Astrocyte (in vitro differentiated cells and primary cell): ENCODE results near the gene TMCO1. TPM values are rescaled to one million over a fixed set of nuclear protein-coding genes. Genes with fewer than 3 reads are reported as not detected.
A peak's percentile ranks its signal among the peaks of the same experiment; 100 is the strongest.

Source experiments
- DNase-seq: peaks from one replicate; pipeline ENCODE4 v3.0.0-alpha.2; 2010; ENCODE audit warnings: low read depth
- FAIRE-seq: peaks from 2 replicates; lab custom pipeline; 2011; peaks lifted over from hg19 to GRCh38; lab: Jason Lieb, UNC
- H2AFZ ChIP-seq: 2 replicates; pipeline ENCODE4 v1.6.0; 2012; ENCODE audit warnings: low read depth, low read length, inconsistent platforms
- H3K27ac ChIP-seq: 2 replicates; pipeline ENCODE4 v1.5.1; 2011; ENCODE audit warnings: low read depth, low read length, inconsistent platforms
- H3K27me3 ChIP-seq: 2 replicates; pipeline ENCODE4 v1.6.0; 2011; ENCODE audit warnings: low read length, inconsistent platforms; ENCODE audit not compliant: insufficient read depth
- H3K36me3 ChIP-seq: 2 replicates; pipeline ENCODE4 v1.5.1; 2011; ENCODE audit warnings: low read length, inconsistent platforms; ENCODE audit not compliant: insufficient read depth
- H3K4me1 ChIP-seq: 2 replicates; pipeline ENCODE4 v1.5.1; 2011; ENCODE audit warnings: low read length, inconsistent platforms; ENCODE audit not compliant: insufficient read depth
- H3K4me2 ChIP-seq: 2 replicates; pipeline ENCODE4 v1.6.0; 2012; ENCODE audit warnings: low read length, inconsistent platforms
- H3K4me3 ChIP-seq: 2 replicates; pipeline ENCODE4 v1.5.1; 2011; ENCODE audit warnings: low read depth, mild to moderate bottlenecking, low read length, inconsistent platforms; ENCODE audit not compliant: insufficient read depth
- H3K79me2 ChIP-seq: 2 replicates; pipeline ENCODE4 v1.6.0; 2012; ENCODE audit warnings: mild to moderate bottlenecking, low read length, inconsistent platforms; ENCODE audit not compliant: insufficient read depth
- H3K9ac ChIP-seq: 2 replicates; pipeline ENCODE4 v1.6.0; 2012; ENCODE audit warnings: mild to moderate bottlenecking, low read length, inconsistent platforms
- H3K9me3 ChIP-seq: 2 replicates; pipeline ENCODE4 v1.5.1; 2012; ENCODE audit warnings: low read depth, mild to moderate bottlenecking, low read length, inconsistent platforms; ENCODE audit not compliant: insufficient read depth
- H4K20me1 ChIP-seq: 2 replicates; pipeline ENCODE4 v1.6.0; 2012; ENCODE audit warnings: low read length, inconsistent platforms; ENCODE audit not compliant: insufficient read depth
- H3K27ac Mint-ChIP-seq: one replicate; pipeline ENCODE4 v1.8.0; 2021; ENCODE audit warnings: mild to moderate bottlenecking, mixed read lengths; ENCODE audit not compliant: unreplicated experiment
- H3K27me3 Mint-ChIP-seq: one replicate; pipeline ENCODE4 v1.8.0; 2021; ENCODE audit warnings: low read depth, mixed read lengths; ENCODE audit not compliant: unreplicated experiment
- H3K36me3 Mint-ChIP-seq: one replicate; pipeline ENCODE4 v1.8.0; 2021; ENCODE audit warnings: low read depth, mixed read lengths; ENCODE audit not compliant: unreplicated experiment
- H3K4me1 Mint-ChIP-seq: one replicate; pipeline ENCODE4 v1.8.0; 2021; ENCODE audit warnings: low read depth, mixed read lengths; ENCODE audit not compliant: unreplicated experiment
- H3K4me3 Mint-ChIP-seq: one replicate; pipeline ENCODE4 v1.8.0; 2021; ENCODE audit warnings: mild to moderate bottlenecking, moderate library complexity, mixed read lengths; ENCODE audit not compliant: unreplicated experiment
- H3K9me3 Mint-ChIP-seq: one replicate; pipeline ENCODE4 v1.8.0; 2021; ENCODE audit warnings: mild to moderate bottlenecking, mixed read lengths; ENCODE audit not compliant: unreplicated experiment
- CTCF ChIP-seq: IDR thresholded peaks from 2 replicates; pipeline ENCODE4 v1.5.1; 2011; ENCODE audit warnings: low read depth, mild to moderate bottlenecking, inconsistent platforms, low read length, moderate library complexity; ENCODE audit not compliant: insufficient read depth
- EZH2 ChIP-seq: IDR thresholded peaks from 2 replicates; pipeline ENCODE4 v1.6.1; 2012; ENCODE audit warnings: mild to moderate bottlenecking, low read length, inconsistent platforms; ENCODE audit not compliant: insufficient read depth
- total RNA-seq: library from RNA; stranded (reverse); gene quantifications from 2 replicates; pipeline ENCODE4 v1.2.1, GENCODE V29; 2021

The TMCO1 gene
- total RNA-seq, 1 donor from 2014 or later: 135 TPM

GRCh38 chr1:165773324-165773965, 4.8 kb upstream of the TMCO1 start:
- no peaks in the 10 kb centered on the region for H3K9me3 ChIP-seq
- H3K27ac Mint-ChIP-seq: peak overlapping the region; percentile 13
- peaks cover 21% of the 10 kb centered on the region for H3K4me1 ChIP-seq
- H3K9me3 Mint-ChIP-seq: no peaks in the 10 kb centered on the region
- FAIRE-seq (peak; percentile 87), DNase-seq (peak; percentile 70)
- H3K9ac ChIP-seq: peak overlapping the region; percentile 12
- H3K4me3 ChIP-seq: peak overlapping the region; percentile 6
- TF ChIP-seq EZH2 (no peak), CTCF (no peak)
- peak overlapping the region; percentile 56 for H3K4me2 ChIP-seq
- H3K36me3 Mint-ChIP-seq: peaks cover 2% of the 10 kb centered on the region
- no peaks in the 10 kb centered on the region for H3K36me3 ChIP-seq
- no peaks in the 10 kb centered on the region for H3K27me3 ChIP-seq
- peaks cover 5% of the 10 kb centered on the region for H3K4me1 Mint-ChIP-seq
- no peaks in the 10 kb centered on the region for H4K20me1 ChIP-seq
- peak overlapping the region; percentile 84 for H3K27ac ChIP-seq
- no peaks in the 10 kb centered on the region for H3K27me3 Mint-ChIP-seq
- H3K79me2 ChIP-seq: peaks cover 25% of the 10 kb centered on the region
- no peak overlapping the region for H3K4me3 Mint-ChIP-seq
- H2AFZ ChIP-seq: no peak overlapping the region

GRCh38 chr1:165772739-165773138, 4.1 kb upstream of the TMCO1 start:
- no peaks in the 10 kb centered on the region for H3K9me3 ChIP-seq
- Mint-ChIP-seq H3K36me3 (peaks cover 2% of the 10 kb centered on the region), H3K4me3 (no peak overlapping the region), H3K27me3 (no peaks in the 10 kb centered on the region), H3K4me1 (peaks cover 9% of the 10 kb centered on the region), H3K27ac (peak overlapping the region; percentile 56), H3K9me3 (no peaks in the 10 kb centered on the region)
- peak overlapping the region; percentile 69 for H3K9ac ChIP-seq
- no peak for FAIRE-seq
- no peak overlapping the region for H3K4me3 ChIP-seq
- no peaks in the 10 kb centered on the region for H4K20me1 ChIP-seq
- H3K27me3 ChIP-seq: no peaks in the 10 kb centered on the region
- peak overlapping the region; percentile 28 for H2AFZ ChIP-seq
- peak overlapping the region; percentile 56 for H3K4me2 ChIP-seq
- peaks cover 32% of the 10 kb centered on the region for H3K79me2 ChIP-seq
- H3K27ac ChIP-seq: peak overlapping the region; percentile 84
- no peak for DNase-seq
- TF ChIP-seq CTCF (no peak), EZH2 (no peak)
- no peaks in the 10 kb centered on the region for H3K36me3 ChIP-seq
- H3K4me1 ChIP-seq: peaks cover 25% of the 10 kb centered on the region

GRCh38 chr1:165764277-165764676, 4.4 kb downstream of the TMCO1 start:
- no peak for FAIRE-seq
- no peaks in the 10 kb centered on the region for H3K27me3 ChIP-seq
- H3K4me1 ChIP-seq: peaks cover 5% of the 10 kb centered on the region
- no peak overlapping the region for H2AFZ ChIP-seq
- H3K79me2 ChIP-seq: peaks cover 86% of the 10 kb centered on the region
- H3K9me3 ChIP-seq: no peaks in the 10 kb centered on the region
- H3K4me3 Mint-ChIP-seq: no peak overlapping the region
- no peak overlapping the region for H3K4me3 ChIP-seq
- no peak overlapping the region for H3K4me2 ChIP-seq
- H3K9ac ChIP-seq: no peak overlapping the region
- H3K36me3 Mint-ChIP-seq: peaks cover 11% of the 10 kb centered on the region
- TF ChIP-seq EZH2 (no peak), CTCF (no peak)
- no peak for DNase-seq
- H3K27me3 Mint-ChIP-seq: no peaks in the 10 kb centered on the region
- peaks cover 8% of the 10 kb centered on the region for H3K4me1 Mint-ChIP-seq
- H3K27ac ChIP-seq: no peak overlapping the region
- no peaks in the 10 kb centered on the region for H3K9me3 Mint-ChIP-seq
- H3K27ac Mint-ChIP-seq: no peak overlapping the region
- peaks cover 40% of the 10 kb centered on the region for H3K36me3 ChIP-seq
- H4K20me1 ChIP-seq: peaks cover 31% of the 10 kb centered on the region
